ENCODE measurements around the gene SLC25A22. TPM values are rescaled to one million over a fixed set of nuclear protein-coding genes. Genes with fewer than 3 reads are reported as not detected.

Gene SLC25A22
- total and polyA plus RNA-seq, 9 of the 15 experiments (the other 6 are each of a cell fraction or from before 2014, with no cell fraction given) = 0.41 to 55.4 (median 11.4) TPM

- TF ChIP-seq PRDM10 (IDR thresholded peaks at IDR 0.05; ENCODE audit: partially characterized antibody) = no peak
- TF ChIP-seq SMAD3 (CRISPR knock-in tag; conservative IDR thresholded peaks at IDR 0.05) = no peak
- TF ChIP-seq ZBTB17 (CRISPR knock-in tag; IDR thresholded peaks at IDR 0.05) = 0 out of 2 replicates have a peak, but pooled peaks have one; percentile 35
- TF ChIP-seq, protein P1, sequence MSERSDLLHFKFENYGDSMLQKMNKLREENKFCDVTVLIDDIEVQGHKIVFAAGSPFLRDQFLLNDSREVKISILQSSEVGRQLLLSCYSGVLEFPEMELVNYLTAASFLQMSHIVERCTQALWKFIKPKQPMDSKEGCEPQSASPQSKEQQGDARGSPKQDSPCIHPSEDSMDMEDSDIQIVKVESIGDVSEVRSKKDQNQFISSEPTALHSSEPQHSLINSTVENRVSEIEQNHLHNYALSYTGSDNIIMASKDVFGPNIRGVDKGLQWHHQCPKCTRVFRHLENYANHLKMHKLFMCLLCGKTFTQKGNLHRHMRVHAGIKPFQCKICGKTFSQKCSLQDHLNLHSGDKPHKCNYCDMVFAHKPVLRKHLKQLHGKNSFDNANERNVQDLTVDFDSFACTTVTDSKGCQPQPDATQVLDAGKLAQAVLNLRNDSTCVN (CRISPR knock-in tag; IDR thresholded peaks at IDR 0.05) = 0 out of 2 replicates have a peak, but pooled peaks have one; percentile 68
- no peak for TF ChIP-seq JUN (IDR thresholded peaks at IDR 0.05; ENCODE audit: borderline replicate concordance, low read depth, low read length)
- TF ChIP-seq JUN (CRISPR knock-in tag; IDR thresholded peaks at IDR 0.05; ENCODE audit: borderline replicate concordance) = peak; percentile 25; the same call in 1 of the 2 replicates
- no peak for TF ChIP-seq NCOA1 (IDR thresholded peaks at IDR 0.05; ENCODE audit: low read depth)
- TF ChIP-seq, protein P2, sequence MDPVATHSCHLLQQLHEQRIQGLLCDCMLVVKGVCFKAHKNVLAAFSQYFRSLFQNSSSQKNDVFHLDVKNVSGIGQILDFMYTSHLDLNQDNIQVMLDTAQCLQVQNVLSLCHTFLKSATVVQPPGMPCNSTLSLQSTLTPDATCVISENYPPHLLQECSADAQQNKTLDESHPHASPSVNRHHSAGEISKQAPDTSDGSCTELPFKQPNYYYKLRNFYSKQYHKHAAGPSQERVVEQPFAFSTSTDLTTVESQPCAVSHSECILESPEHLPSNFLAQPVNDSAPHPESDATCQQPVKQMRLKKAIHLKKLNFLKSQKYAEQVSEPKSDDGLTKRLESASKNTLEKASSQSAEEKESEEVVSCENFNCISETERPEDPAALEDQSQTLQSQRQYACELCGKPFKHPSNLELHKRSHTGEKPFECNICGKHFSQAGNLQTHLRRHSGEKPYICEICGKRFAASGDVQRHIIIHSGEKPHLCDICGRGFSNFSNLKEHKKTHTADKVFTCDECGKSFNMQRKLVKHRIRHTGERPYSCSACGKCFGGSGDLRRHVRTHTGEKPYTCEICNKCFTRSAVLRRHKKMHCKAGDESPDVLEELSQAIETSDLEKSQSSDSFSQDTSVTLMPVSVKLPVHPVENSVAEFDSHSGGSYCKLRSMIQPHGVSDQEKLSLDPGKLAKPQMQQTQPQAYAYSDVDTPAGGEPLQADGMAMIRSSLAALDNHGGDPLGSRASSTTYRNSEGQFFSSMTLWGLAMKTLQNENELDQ (CRISPR knock-in tag; IDR thresholded peaks at IDR 0.05; ENCODE audit: borderline replicate concordance) = no peak
- TF ChIP-seq NCOA2 (IDR thresholded peaks at IDR 0.05; ENCODE audit: partially characterized antibody in 2 of 2) = no peak
- TF ChIP-seq NRF1 (conservative IDR thresholded peaks at IDR 0.05 in 1 of 2, IDR thresholded peaks at IDR 0.05 in 1 of 2) = peak in 1 of 2 experiments; percentile 35; a peak in 2 of 4 replicates
- TF ChIP-seq ZBTB9 (CRISPR knock-in tag; IDR thresholded peaks at IDR 0.05) = peak; percentile 61; the same call in 1 of the 2 replicates
- TF ChIP-seq, protein P3, sequence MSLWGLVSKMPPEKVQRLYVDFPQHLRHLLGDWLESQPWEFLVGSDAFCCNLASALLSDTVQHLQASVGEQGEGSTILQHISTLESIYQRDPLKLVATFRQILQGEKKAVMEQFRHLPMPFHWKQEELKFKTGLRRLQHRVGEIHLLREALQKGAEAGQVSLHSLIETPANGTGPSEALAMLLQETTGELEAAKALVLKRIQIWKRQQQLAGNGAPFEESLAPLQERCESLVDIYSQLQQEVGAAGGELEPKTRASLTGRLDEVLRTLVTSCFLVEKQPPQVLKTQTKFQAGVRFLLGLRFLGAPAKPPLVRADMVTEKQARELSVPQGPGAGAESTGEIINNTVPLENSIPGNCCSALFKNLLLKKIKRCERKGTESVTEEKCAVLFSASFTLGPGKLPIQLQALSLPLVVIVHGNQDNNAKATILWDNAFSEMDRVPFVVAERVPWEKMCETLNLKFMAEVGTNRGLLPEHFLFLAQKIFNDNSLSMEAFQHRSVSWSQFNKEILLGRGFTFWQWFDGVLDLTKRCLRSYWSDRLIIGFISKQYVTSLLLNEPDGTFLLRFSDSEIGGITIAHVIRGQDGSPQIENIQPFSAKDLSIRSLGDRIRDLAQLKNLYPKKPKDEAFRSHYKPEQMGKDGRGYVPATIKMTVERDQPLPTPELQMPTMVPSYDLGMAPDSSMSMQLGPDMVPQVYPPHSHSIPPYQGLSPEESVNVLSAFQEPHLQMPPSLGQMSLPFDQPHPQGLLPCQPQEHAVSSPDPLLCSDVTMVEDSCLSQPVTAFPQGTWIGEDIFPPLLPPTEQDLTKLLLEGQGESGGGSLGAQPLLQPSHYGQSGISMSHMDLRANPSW (CRISPR knock-in tag; IDR thresholded peaks at IDR 0.05) = no peak
- TF ChIP-seq, protein P4, sequence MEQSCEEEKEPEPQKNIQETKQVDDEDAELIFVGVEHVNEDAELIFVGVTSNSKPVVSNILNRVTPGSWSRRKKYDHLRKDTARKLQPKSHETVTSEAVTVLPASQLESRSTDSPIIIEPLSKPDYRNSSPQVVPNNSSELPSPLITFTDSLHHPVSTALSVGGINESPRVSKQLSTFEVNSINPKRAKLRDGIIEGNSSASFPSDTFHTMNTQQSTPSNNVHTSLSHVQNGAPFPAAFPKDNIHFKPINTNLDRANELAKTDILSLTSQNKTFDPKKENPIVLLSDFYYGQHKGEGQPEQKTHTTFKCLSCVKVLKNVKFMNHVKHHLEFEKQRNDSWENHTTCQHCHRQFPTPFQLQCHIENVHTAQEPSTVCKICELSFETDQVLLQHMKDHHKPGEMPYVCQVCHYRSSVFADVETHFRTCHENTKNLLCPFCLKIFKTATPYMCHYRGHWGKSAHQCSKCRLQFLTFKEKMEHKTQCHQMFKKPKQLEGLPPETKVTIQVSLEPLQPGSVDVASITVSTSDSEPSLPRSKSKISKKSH (CRISPR knock-in tag; IDR thresholded peaks at IDR 0.05) = no peak
Measured at GRCh38 chr11:819943-820649, 22.0 kb upstream of the SLC25A22 start (continued).

All from K562 (cell line).